HepG2 (cell line): ENCODE results near the gene PLXNA4.

Source experiments
- GABPA ChIP-seq, 2 experiments: IDR thresholded peaks; 2 replicates each; pipeline ENCODE4 v1.6.1; 2011 to 2016; ENCODE audit warnings: low read depth in 2 of 2, low read length in 1 of 2, missing biosample characterization in 1 of 2, missing genetic modification characterization in 1 of 2
- JARID2 ChIP-seq: sonication (generic); formaldehyde crosslinking; IDR thresholded peaks from 2 replicates; pipeline ENCODE4 v1.8.1; 2023; ENCODE audit warnings: missing genetic modification reagents, inconsistent platforms; ENCODE audit not compliant: insufficient replicate concordance
- NFE2L2 ChIP-seq: fragments of 150-350 bp; IDR thresholded peaks from 2 replicates; pipeline ENCODE4 v1.6.1; 2014; ENCODE audit warnings: low read length
- RAD21 ChIP-seq: fragments of 450-650 bp; formaldehyde crosslinking; IDR thresholded peaks from 2 replicates; pipeline ENCODE4 v1.5.0; 2020; ENCODE audit warnings: mild to moderate bottlenecking
- RFX5 ChIP-seq: IDR thresholded peaks from 2 replicates; pipeline ENCODE4 v1.6.1; 2011; ENCODE audit warnings: low read depth, low read length, improper control_type of control experiment
- TF ChIP-seq, protein P1 (sequence below): sonication (generic); formaldehyde crosslinking; IDR thresholded peaks from 2 replicates; pipeline ENCODE4 v1.8.0; 2022; ENCODE audit warnings: mild to moderate bottlenecking, missing genetic modification reagents, borderline replicate concordance
- TF ChIP-seq, protein P2 (sequence below): sonication (generic); formaldehyde crosslinking; IDR thresholded peaks from 2 replicates; pipeline ENCODE4 v1.5.0; 2020; ENCODE audit warnings: mild to moderate bottlenecking, missing genetic modification reagents, moderate library complexity
- TF ChIP-seq, protein P3 (sequence below): sonication (generic); formaldehyde crosslinking; IDR thresholded peaks from 2 replicates; pipeline ENCODE4 v1.8.1; 2022; ENCODE audit warnings: low read depth, mild to moderate bottlenecking, missing genetic modification reagents

DNA sequence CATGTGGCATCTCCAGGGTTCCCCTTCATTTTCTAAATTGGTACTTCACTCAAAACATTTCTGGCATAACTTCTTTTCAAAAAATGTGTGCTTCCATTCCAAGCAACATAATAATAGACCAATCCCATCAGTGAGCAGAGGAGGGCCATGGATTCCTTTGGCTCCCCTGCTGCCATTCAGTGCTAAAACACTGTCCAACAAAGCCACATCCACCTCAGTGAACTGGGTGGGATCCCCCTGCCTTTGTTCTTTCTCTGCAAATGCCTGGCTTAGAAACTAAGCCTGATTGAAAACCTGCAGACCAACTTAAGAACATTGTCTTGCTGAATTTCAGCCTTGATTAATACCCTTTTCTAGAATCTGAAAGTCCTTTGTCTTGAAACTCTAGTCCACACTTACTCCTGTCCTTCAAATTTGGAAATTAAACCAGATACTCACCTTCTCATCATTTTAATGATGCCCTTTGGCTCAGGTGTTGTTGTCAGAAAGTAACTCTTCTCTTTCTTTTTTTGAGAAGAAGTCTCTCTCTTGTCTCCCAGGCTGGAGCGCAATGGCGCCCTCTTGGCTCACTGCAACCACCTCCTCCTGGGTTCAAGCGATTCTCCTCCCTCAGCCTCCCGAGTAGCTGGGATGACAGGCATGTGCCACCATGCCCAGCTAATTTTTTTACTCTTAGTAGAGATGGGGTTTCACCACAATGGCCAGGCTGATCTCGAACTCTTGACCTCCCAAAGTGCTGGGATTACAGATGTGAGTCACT is 132.3 kb downstream of the PLXNA4 start:
- no peak for TF ChIP-seq RAD21
- TF ChIP-seq, protein P1, sequence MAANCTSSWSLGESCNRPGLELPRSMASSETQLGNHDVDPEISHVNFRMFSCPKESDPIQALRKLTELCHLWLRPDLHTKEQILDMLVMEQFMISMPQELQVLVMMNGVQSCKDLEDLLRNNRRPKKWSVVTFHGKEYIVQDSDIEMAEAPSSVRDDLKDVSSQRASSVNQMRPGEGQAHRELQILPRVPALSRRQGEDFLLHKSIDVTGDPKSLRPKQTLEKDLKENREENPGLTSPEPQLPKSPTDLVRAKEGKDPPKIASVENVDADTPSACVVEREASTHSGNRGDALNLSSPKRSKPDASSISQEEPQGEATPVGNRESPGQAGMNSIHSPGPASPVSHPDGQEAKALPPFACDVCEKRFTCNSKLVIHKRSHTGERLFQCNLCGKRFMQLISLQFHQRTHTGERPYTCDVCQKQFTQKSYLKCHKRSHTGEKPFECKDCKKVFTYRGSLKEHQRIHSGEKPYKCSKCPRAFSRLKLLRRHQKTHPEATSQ (CRISPR knock-in tag), result no peak
- no peak for TF ChIP-seq NFE2L2
- TF ChIP-seq, protein P2, sequence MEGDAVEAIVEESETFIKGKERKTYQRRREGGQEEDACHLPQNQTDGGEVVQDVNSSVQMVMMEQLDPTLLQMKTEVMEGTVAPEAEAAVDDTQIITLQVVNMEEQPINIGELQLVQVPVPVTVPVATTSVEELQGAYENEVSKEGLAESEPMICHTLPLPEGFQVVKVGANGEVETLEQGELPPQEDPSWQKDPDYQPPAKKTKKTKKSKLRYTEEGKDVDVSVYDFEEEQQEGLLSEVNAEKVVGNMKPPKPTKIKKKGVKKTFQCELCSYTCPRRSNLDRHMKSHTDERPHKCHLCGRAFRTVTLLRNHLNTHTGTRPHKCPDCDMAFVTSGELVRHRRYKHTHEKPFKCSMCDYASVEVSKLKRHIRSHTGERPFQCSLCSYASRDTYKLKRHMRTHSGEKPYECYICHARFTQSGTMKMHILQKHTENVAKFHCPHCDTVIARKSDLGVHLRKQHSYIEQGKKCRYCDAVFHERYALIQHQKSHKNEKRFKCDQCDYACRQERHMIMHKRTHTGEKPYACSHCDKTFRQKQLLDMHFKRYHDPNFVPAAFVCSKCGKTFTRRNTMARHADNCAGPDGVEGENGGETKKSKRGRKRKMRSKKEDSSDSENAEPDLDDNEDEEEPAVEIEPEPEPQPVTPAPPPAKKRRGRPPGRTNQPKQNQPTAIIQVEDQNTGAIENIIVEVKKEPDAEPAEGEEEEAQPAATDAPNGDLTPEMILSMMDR (CRISPR knock-in tag), result no peak
- no peak for TF ChIP-seq RFX5
- TF ChIP-seq, protein P3, sequence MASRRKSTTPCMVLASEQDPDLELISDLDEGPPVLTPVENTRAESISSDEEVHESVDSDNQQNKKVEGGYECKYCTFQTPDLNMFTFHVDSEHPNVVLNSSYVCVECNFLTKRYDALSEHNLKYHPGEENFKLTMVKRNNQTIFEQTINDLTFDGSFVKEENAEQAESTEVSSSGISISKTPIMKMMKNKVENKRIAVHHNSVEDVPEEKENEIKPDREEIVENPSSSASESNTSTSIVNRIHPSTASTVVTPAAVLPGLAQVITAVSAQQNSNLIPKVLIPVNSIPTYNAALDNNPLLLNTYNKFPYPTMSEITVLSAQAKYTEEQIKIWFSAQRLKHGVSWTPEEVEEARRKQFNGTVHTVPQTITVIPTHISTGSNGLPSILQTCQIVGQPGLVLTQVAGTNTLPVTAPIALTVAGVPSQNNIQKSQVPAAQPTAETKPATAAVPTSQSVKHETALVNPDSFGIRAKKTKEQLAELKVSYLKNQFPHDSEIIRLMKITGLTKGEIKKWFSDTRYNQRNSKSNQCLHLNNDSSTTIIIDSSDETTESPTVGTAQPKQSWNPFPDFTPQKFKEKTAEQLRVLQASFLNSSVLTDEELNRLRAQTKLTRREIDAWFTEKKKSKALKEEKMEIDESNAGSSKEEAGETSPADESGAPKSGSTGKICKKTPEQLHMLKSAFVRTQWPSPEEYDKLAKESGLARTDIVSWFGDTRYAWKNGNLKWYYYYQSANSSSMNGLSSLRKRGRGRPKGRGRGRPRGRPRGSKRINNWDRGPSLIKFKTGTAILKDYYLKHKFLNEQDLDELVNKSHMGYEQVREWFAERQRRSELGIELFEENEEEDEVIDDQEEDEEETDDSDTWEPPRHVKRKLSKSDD (CRISPR knock-in tag), result no peak
- no peak for TF ChIP-seq GABPA (IDR thresholded peaks at IDR 0.05; ENCODE audit: low read depth, low read length)
- no peak for TF ChIP-seq GABPA (CRISPR knock-in tag; IDR thresholded peaks at IDR 0.05; ENCODE audit: low read depth)
- no peak for TF ChIP-seq JARID2
